H1 (cell line): Measurements from ENCODE around the gene FEM1C. TPM values are rescaled to one million over a fixed set of nuclear protein-coding genes. Genes with fewer than 3 reads are reported as not detected.

Source experiments
- TEAD4 ChIP-seq: IDR thresholded peaks from 2 replicates; pipeline ENCODE4 v1.6.1; 2012; ENCODE audit warnings: low read depth, low read length, inconsistent platforms, mixed read lengths
- polyA plus RNA-seq, 7 experiments: library from polyadenylated mRNA; depleted of rRNA in 3 of 7; stranded (reverse) in 5 of 7; unstranded in 2 of 7; fragments of >200 nt in 5 of 7; fragments of 200-250 nt in 2 of 7; gene quantifications; 1 replicate in 5 of 7; 2 replicates in 1 of 7; 4 replicates in 1 of 7; pipeline versions ENCODE4 v1.2.1 to v1.2.3, GENCODE V29; 2011 to 2013; ENCODE audit warnings: missing spikeins in 2 of 7, mixed read lengths in 2 of 7
- total RNA-seq: library from RNA; stranded (reverse); fragmentation: NEBNext Ultra II Directional; extraction: Animal tissue kit (Norgen Biotek cat#: 25700); gene quantifications from 2 replicates; pipeline ENCODE4 v1.2.1, GENCODE V29; 2021
- TF ChIP-seq, protein P1 (sequence below): fragments of 300-600 bp; sonication (generic); IDR thresholded peaks from 2 replicates; pipeline ENCODE4 v1.7.1; 2012; ENCODE audit warnings: low read length, moderate library complexity, mild to moderate bottlenecking, inconsistent platforms; ENCODE audit not compliant: insufficient replicate concordance

The FEM1C gene
- total and polyA plus RNA-seq, 2 of the 8 experiments (the other 6 are each of a cell fraction or from before 2014, with no cell fraction given) = 4.4 to 17.7 TPM

DNA sequence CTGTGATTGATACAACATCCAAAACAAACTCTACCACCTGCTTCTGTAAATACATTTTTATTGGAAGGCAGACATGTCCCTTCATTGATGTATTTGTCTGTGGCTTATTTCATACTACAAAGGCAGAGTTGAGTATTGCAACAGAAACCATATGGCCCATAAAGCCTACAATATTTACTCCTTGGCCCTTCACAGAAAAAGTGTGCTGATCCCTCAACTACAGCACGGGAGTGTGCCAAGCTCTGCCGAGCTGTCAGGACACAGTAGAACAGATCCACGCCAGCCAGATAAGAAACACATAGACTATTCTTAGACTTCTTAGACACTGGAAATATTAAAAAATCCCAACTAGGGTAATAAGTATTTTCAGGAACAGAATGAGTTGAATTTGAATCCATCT is 44.5 kb upstream of the FEM1C start (continued):
- TF ChIP-seq, protein P1, sequence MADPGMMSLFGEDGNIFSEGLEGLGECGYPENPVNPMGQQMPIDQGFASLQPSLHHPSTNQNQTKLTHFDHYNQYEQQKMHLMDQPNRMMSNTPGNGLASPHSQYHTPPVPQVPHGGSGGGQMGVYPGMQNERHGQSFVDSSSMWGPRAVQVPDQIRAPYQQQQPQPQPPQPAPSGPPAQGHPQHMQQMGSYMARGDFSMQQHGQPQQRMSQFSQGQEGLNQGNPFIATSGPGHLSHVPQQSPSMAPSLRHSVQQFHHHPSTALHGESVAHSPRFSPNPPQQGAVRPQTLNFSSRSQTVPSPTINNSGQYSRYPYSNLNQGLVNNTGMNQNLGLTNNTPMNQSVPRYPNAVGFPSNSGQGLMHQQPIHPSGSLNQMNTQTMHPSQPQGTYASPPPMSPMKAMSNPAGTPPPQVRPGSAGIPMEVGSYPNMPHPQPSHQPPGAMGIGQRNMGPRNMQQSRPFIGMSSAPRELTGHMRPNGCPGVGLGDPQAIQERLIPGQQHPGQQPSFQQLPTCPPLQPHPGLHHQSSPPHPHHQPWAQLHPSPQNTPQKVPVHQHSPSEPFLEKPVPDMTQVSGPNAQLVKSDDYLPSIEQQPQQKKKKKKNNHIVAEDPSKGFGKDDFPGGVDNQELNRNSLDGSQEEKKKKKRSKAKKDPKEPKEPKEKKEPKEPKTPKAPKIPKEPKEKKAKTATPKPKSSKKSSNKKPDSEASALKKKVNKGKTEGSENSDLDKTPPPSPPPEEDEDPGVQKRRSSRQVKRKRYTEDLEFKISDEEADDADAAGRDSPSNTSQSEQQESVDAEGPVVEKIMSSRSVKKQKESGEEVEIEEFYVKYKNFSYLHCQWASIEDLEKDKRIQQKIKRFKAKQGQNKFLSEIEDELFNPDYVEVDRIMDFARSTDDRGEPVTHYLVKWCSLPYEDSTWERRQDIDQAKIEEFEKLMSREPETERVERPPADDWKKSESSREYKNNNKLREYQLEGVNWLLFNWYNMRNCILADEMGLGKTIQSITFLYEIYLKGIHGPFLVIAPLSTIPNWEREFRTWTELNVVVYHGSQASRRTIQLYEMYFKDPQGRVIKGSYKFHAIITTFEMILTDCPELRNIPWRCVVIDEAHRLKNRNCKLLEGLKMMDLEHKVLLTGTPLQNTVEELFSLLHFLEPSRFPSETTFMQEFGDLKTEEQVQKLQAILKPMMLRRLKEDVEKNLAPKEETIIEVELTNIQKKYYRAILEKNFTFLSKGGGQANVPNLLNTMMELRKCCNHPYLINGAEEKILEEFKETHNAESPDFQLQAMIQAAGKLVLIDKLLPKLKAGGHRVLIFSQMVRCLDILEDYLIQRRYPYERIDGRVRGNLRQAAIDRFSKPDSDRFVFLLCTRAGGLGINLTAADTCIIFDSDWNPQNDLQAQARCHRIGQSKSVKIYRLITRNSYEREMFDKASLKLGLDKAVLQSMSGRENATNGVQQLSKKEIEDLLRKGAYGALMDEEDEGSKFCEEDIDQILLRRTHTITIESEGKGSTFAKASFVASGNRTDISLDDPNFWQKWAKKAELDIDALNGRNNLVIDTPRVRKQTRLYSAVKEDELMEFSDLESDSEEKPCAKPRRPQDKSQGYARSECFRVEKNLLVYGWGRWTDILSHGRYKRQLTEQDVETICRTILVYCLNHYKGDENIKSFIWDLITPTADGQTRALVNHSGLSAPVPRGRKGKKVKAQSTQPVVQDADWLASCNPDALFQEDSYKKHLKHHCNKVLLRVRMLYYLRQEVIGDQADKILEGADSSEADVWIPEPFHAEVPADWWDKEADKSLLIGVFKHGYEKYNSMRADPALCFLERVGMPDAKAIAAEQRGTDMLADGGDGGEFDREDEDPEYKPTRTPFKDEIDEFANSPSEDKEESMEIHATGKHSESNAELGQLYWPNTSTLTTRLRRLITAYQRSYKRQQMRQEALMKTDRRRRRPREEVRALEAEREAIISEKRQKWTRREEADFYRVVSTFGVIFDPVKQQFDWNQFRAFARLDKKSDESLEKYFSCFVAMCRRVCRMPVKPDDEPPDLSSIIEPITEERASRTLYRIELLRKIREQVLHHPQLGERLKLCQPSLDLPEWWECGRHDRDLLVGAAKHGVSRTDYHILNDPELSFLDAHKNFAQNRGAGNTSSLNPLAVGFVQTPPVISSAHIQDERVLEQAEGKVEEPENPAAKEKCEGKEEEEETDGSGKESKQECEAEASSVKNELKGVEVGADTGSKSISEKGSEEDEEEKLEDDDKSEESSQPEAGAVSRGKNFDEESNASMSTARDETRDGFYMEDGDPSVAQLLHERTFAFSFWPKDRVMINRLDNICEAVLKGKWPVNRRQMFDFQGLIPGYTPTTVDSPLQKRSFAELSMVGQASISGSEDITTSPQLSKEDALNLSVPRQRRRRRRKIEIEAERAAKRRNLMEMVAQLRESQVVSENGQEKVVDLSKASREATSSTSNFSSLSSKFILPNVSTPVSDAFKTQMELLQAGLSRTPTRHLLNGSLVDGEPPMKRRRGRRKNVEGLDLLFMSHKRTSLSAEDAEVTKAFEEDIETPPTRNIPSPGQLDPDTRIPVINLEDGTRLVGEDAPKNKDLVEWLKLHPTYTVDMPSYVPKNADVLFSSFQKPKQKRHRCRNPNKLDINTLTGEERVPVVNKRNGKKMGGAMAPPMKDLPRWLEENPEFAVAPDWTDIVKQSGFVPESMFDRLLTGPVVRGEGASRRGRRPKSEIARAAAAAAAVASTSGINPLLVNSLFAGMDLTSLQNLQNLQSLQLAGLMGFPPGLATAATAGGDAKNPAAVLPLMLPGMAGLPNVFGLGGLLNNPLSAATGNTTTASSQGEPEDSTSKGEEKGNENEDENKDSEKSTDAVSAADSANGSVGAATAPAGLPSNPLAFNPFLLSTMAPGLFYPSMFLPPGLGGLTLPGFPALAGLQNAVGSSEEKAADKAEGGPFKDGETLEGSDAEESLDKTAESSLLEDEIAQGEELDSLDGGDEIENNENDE = no peak
- no peak for TF ChIP-seq TEAD4
- TF ChIP-seq, all 59 proteins: peak for 0
